ENCODE measurements around the gene FCHO2. TPM values are rescaled to one million over a fixed set of nuclear protein-coding genes. Genes with fewer than 3 reads are reported as not detected.
"Not testable (repeated sequence)": the region's sequence is repeated elsewhere in the genome, so short reads cannot be mapped to it uniquely, and the experiment has no call there.

The FCHO2 gene
- total RNA-seq, 1 donor from 2014 or later = 5.3 TPM

GRCh38 chr5:72920690-72921502 is 34.9 kb upstream of the FCHO2 start:
- TF ChIP-seq CTCF (IDR thresholded peaks at IDR 0.05) = no peak
- ATAC-seq (ENCODE audit: low read depth) = no peak
- no peaks in the 10 kb centered on the region for H3K36me3 Mint-ChIP-seq (ENCODE audit: low read depth)
- POLR2A ChIA-PET = no interaction called here
- no peak overlapping the region for H3K4me3 Mint-ChIP-seq
- CTCF ChIA-PET = no interaction called here
- H3K27me3 Mint-ChIP-seq = no peaks in the 10 kb centered on the region
- intact Hi-C loops (cut with micrococcal nuclease) = loop anchor here (2.0 kb wide), 1 partner anchor 616 kb away; no protein-coding TSS in a partner anchor
- DNase-seq = no peak
- no peaks in the 10 kb centered on the region for H3K9me3 Mint-ChIP-seq
- no peaks in the 10 kb centered on the region for H3K4me1 Mint-ChIP-seq
- H3K27ac Mint-ChIP-seq = no peak overlapping the region

DNA sequence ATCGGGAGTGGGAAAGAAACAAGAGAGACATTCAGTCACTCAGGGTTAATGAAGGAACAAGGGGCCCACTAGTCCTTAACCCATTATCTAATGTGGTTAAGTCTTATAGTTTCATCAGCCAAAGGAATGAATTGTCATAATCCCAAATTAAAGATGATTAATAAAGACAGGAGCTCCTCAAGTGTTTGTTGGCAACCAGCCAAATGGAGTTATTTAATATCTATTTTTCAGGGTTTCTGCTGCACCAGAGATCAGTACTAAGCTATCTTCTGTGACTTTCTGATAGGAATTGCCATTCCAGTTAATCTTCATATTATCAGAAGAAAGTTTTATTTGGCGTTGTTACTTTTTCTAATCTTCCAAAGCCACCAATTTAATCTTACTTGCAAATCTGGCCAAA is 34.0 kb upstream of the FCHO2 start:
- Mint-ChIP-seq H3K9me3 (no peaks in the 10 kb centered on the region), H3K4me1 (no peaks in the 10 kb centered on the region), H3K27ac (no peak overlapping the region), H3K4me3 (no peak overlapping the region), H3K27me3 (peaks cover 6% of the 10 kb centered on the region), H3K36me3 (ENCODE audit: low read depth) (no peaks in the 10 kb centered on the region)
- ATAC-seq (ENCODE audit: low read depth) = no peak
- DNase-seq = no peak
- POLR2A ChIA-PET = no interaction called here
- no peak for TF ChIP-seq CTCF (IDR thresholded peaks at IDR 0.05)
- CTCF ChIA-PET = no interaction called here
- intact Hi-C loops (cut with micrococcal nuclease) = loop anchor here (2.0 kb wide), 1 partner anchor 615 kb away; no protein-coding TSS in a partner anchor

DNA sequence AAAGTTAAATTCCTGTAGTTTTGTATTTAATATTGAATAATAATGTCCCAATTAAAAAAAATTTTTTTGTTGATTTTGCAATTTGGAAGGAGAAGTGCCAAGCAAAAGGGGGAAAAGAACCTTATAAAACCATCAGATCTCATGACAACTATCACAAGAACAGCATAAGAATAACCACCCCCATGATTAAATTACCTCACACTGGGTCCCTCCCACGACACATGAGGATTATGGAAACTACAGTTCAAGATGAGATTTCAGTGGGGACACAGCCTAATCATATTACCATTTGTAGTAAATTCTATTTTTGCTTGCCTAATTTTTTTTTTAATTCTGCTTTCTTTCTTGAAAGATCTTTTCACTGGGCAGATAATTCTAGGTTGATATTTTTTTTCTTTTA is 33.4 kb upstream of the FCHO2 start:
- ChIA-PET CTCF (no interaction called here), POLR2A (no interaction called here)
- TF ChIP-seq CTCF (IDR thresholded peaks at IDR 0.05) = no peak
- no peak for ATAC-seq (ENCODE audit: low read depth)
- peaks cover 6% of the 10 kb centered on the region for H3K27me3 Mint-ChIP-seq
- DNase-seq = no peak
- no peaks in the 10 kb centered on the region for H3K4me1 Mint-ChIP-seq
- H3K36me3 Mint-ChIP-seq (ENCODE audit: low read depth) = no peaks in the 10 kb centered on the region
- no peak overlapping the region for H3K27ac Mint-ChIP-seq
- H3K9me3 Mint-ChIP-seq = no peaks in the 10 kb centered on the region
- intact Hi-C loops (cut with micrococcal nuclease) = no loop called here
- H3K4me3 Mint-ChIP-seq = no peak overlapping the region

- H3K9me3 Mint-ChIP-seq = no peaks in the 10 kb centered on the region
- no peak overlapping the region for H3K27ac Mint-ChIP-seq
- no peak for DNase-seq
- H3K27me3 Mint-ChIP-seq = peaks cover 16% of the 10 kb centered on the region
- CTCF ChIA-PET = no interaction called here
- H3K36me3 Mint-ChIP-seq (ENCODE audit: low read depth) = no peaks in the 10 kb centered on the region
- H3K4me3 Mint-ChIP-seq = no peak overlapping the region
- intact Hi-C loops (cut with micrococcal nuclease) = no loop called here
- POLR2A ChIA-PET = no interaction called here
- H3K4me1 Mint-ChIP-seq = no peaks in the 10 kb centered on the region
- TF ChIP-seq CTCF (IDR thresholded peaks at IDR 0.05) = no peak
- ATAC-seq (ENCODE audit: low read depth) = no peak
Measured at GRCh38 chr5:72925336-72926010, 30.4 kb upstream of the FCHO2 start.

DNA sequence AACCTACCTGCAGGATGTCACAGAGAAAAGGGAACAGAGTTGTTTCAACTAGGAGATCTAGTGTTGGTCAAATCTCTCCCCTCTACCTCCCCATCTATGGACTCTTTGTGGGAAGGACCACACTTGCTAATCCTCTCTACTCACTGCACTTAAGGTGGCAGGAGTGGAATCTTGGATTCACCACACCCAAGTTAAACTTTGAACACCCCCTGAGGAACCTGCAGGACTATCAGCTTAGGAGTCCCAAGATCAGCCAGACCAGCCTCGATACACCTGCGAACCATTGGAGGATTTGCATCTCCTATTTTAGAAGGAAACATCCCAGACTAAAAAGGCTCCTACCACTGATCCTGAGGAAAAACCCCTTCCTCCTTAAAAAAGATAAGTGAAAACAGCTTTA is 23.2 kb upstream of the FCHO2 start:
- ATAC-seq (ENCODE audit: low read depth); H3K4me1 Mint-ChIP-seq; intact Hi-C loops (cut with micrococcal nuclease); POLR2A ChIA-PET; H3K4me3 Mint-ChIP-seq; DNase-seq; H3K9me3 Mint-ChIP-seq; H3K36me3 Mint-ChIP-seq (ENCODE audit: low read depth); H3K27ac Mint-ChIP-seq; CTCF ChIA-PET: not testable (repeated sequence)
- peaks cover 22% of the 10 kb centered on the region for H3K27me3 Mint-ChIP-seq

DNA sequence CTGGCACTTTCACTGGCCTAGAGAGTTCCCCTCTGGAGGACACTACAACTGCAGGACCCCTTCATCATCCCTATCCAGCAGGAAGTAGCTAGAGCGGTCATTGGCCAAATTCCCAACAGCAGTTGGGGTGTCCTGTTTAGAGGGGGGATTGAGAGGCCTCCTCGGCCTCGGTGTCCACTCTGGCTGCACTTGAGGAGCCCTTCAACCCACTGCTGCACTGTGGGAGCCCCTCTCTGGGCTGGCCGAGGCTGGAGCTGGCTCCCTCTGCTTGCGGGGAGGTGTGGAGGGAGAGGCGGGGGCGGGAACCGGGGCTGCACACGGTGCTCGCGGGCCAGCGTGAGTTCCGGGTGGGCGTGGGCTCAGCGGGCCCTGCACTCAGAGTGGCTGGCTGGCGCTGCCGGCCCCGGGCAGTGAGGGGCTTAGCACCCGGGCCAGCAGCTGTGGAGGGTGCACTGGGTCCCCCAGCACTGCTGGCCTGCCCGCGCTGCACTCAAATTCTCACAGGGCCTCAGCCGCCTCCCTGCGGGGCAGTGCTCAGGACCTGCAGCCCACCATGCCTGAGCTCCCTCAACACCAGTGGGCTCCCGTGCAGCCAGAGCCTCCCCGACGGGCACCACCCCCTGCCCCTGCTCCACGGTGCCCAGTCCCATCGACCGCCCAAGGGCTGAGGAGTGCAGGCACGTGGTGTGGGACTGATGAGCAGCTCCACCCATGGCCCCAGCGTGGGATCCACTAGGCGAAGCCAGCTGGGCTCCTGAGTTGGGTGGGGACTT is 20.7 kb upstream of the FCHO2 start:
- H3K27ac Mint-ChIP-seq; H3K4me1 Mint-ChIP-seq; DNase-seq; H3K9me3 Mint-ChIP-seq; CTCF ChIA-PET; H3K36me3 Mint-ChIP-seq (ENCODE audit: low read depth); ATAC-seq (ENCODE audit: low read depth); intact Hi-C loops (cut with micrococcal nuclease); POLR2A ChIA-PET; H3K4me3 Mint-ChIP-seq: not testable (repeated sequence)
- peaks cover 12% of the 10 kb centered on the region for H3K27me3 Mint-ChIP-seq

All from activated B cell treated with CpG ODN at 0.5 μM for 24 hours (primary cell).